WTC11 (cell line): Measurements from ENCODE around the gene DLG1.

ENCODE experiments used
- ATF1 ChIP-seq: sonication (generic); formaldehyde crosslinking; IDR thresholded peaks from 2 replicates; pipeline ENCODE4 v1.8.1; 2023; ENCODE audit warnings: mild to moderate bottlenecking, moderate library complexity, missing genetic modification reagents
- TF ChIP-seq, protein P1 (sequence below): fragments of 200-600 bp; IDR thresholded peaks from 2 replicates; pipeline ENCODE4 v1.8.0; 2022; ENCODE audit warnings: antibody characterized with exemption

DNA sequence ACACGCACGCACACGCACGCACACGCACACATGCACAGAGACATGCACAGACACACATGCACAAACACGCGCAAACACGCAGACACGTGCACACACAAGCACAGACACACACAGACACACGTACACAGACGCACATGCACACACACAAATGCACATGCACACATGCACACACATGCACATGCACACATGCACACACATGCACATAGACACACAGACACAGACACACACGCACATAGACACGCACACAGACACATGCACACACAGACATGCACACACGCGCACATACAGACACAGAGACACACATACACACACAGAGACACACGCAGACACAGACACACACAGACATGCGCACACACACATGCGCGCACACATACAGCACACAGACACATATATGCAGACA lies 303.4 kb downstream of the DLG1 start:
- TF ChIP-seq, protein P1, sequence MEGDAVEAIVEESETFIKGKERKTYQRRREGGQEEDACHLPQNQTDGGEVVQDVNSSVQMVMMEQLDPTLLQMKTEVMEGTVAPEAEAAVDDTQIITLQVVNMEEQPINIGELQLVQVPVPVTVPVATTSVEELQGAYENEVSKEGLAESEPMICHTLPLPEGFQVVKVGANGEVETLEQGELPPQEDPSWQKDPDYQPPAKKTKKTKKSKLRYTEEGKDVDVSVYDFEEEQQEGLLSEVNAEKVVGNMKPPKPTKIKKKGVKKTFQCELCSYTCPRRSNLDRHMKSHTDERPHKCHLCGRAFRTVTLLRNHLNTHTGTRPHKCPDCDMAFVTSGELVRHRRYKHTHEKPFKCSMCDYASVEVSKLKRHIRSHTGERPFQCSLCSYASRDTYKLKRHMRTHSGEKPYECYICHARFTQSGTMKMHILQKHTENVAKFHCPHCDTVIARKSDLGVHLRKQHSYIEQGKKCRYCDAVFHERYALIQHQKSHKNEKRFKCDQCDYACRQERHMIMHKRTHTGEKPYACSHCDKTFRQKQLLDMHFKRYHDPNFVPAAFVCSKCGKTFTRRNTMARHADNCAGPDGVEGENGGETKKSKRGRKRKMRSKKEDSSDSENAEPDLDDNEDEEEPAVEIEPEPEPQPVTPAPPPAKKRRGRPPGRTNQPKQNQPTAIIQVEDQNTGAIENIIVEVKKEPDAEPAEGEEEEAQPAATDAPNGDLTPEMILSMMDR, result no peak
- no peak for TF ChIP-seq ATF1 (CRISPR knock-in tag)
